Transverse colon (tissue), 4 donors: ENCODE data around the gene SNX30. TPM values are rescaled to one million over a fixed set of nuclear protein-coding genes. Genes with fewer than 3 reads are reported as not detected.

Source experiments
- DNase-seq: peaks from one replicate; pipeline ENCODE4 v3.0.0-alpha.2; 2019
- H3K27ac ChIP-seq, 4 donors: fragments of 200-600 bp; sonication (generic); 2 replicates each; pipeline ENCODE4 v1.5.1; 2016 to 2018; ENCODE audit warnings: inconsistent platforms in 4 of 4
- H3K27me3 ChIP-seq: fragments of 200-600 bp; sonication (generic); 2 replicates; pipeline ENCODE4 v1.5.1; 2017; ENCODE audit warnings: inconsistent platforms
- H3K36me3 ChIP-seq, 4 donors: fragments of 200-600 bp; sonication (generic); 2 replicates each; pipeline ENCODE4 v1.5.1; 2017 to 2019; ENCODE audit warnings: inconsistent platforms in 4 of 4
- H3K4me1 ChIP-seq, 4 donors: fragments of 200-600 bp; sonication (generic); 2 replicates each; pipeline ENCODE4 v1.5.1; 2017 to 2020; ENCODE audit warnings: inconsistent platforms in 4 of 4
- H3K4me3 ChIP-seq, 4 donors: fragments of 200-600 bp; sonication (generic); 1 replicate in 1 of 4; 2 replicates in 3 of 4; pipeline versions ENCODE4 v1.5.1 to v1.6.1; 2017 to 2019; ENCODE audit warnings: inconsistent platforms in 4 of 4
- H3K9me3 ChIP-seq, 2 donors: fragments of 200-600 bp; sonication (generic); 2 replicates each; pipeline ENCODE4 v1.5.1; 2017 to 2019; ENCODE audit warnings: inconsistent platforms in 2 of 2
- EP300 ChIP-seq: sonication (generic); formaldehyde crosslinking; IDR thresholded peaks from one replicate; pipeline ENCODE4 v1.6.1; 2017; ENCODE audit warnings: antibody characterized with exemption, low read depth
- POLR2A ChIP-seq: fragments of 450-650 bp; IDR thresholded peaks from one replicate; pipeline ENCODE4 v1.6.1; 2016; ENCODE audit warnings: antibody characterized with exemption, mild to moderate bottlenecking, moderate library complexity
- POLR2AphosphoS5 ChIP-seq, 3 donors: sonication (generic); formaldehyde crosslinking; IDR thresholded peaks; one replicate each; pipeline ENCODE4 v1.6.1; 2016; ENCODE audit warnings: antibody characterized with exemption in 3 of 3
- WGBS, 2 donors: methylation state at CpG; one replicate each; pipeline ENCODE4 v1.1.5; 2018; ENCODE audit warnings: low coverage in 1 of 2; 5-methylcytosine and 5-hydroxymethylcytosine counted together
- in situ Hi-C, 4 donors: fragments of 200-750 bp; cut with MboI; loops; one replicate each; pipeline versions ENCODE4 v1.15.0 to v1.15.1; 2017; ENCODE audit warnings: low sequenced_read_pairs in 3 of 4, low pct_ligation_motif_present in 1 of 4, low pct_unique_long_range_greater_than_20kb in 1 of 4
- intact Hi-C: fragments of 100-400 bp; cut with DNase I; formaldehyde crosslinking; loops from one replicate; pipeline ENCODE4 v1.15.1; 2023; ENCODE audit warnings: low total_unique reads
- total RNA-seq, 4 donors: library from RNA; depleted of rRNA; stranded (reverse); fragments of >200 nt; gene quantifications; one replicate each; pipeline ENCODE4 v1.1.0, GENCODE V29; 2016
- TF ChIP-seq, protein P1 (sequence below), 5 experiments: fragments of 200-600 bp in 3 of 5; fragments of 450-650 bp in 2 of 5; sonication (generic) in 3 of 5; IDR thresholded peaks; 1 replicate in 2 of 5; 2 replicates in 3 of 5; pipeline ENCODE4 v1.5.1; 2016 to 2017; ENCODE audit warnings: antibody characterized with exemption in 5 of 5, inconsistent platforms in 3 of 5, mild to moderate bottlenecking in 2 of 5, moderate library complexity in 1 of 5

Gene SNX30
- total RNA-seq, 4 donors from 2014 or later = 15.7 to 46.4 (median 45.7) TPM

DNA sequence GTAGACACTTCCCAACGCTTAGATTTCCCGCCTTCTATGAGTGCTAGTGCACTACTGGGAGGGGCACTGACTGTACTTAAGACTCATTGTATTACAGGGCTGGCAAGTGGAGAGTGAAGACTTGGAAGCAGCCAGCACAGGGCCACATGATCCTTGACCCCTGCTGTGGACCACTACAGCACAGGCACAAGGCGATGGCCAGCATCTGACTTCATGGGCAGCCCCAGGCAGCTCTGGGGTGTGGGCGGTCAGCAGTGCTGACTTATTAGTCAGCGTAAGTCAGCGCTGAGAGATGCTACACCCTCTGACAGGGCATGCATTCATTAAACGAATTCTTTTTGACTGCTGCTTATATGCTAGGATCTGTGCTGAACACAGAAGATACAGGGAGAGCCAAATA is 130.8 kb downstream of the SNX30 start:
- H3K4me1 ChIP-seq = no peaks in the 10 kb centered on the region
- no peaks in the 10 kb centered on the region for H3K27me3 ChIP-seq
- H3K36me3 ChIP-seq = peaks cover 0 to 12% (median 0%) of the 10 kb centered on the region in 4 donors
- no peak overlapping the region for H3K4me3 ChIP-seq
- 86 to 100% methylated on average over 1 to 7 of the region's 7 CpGs for WGBS, 2 donors
- no peak for DNase-seq
- no peak for TF ChIP-seq POLR2AphosphoS5 (IDR thresholded peaks at IDR 0.05)
- no peak for TF ChIP-seq POLR2A
- TF ChIP-seq, protein P1, sequence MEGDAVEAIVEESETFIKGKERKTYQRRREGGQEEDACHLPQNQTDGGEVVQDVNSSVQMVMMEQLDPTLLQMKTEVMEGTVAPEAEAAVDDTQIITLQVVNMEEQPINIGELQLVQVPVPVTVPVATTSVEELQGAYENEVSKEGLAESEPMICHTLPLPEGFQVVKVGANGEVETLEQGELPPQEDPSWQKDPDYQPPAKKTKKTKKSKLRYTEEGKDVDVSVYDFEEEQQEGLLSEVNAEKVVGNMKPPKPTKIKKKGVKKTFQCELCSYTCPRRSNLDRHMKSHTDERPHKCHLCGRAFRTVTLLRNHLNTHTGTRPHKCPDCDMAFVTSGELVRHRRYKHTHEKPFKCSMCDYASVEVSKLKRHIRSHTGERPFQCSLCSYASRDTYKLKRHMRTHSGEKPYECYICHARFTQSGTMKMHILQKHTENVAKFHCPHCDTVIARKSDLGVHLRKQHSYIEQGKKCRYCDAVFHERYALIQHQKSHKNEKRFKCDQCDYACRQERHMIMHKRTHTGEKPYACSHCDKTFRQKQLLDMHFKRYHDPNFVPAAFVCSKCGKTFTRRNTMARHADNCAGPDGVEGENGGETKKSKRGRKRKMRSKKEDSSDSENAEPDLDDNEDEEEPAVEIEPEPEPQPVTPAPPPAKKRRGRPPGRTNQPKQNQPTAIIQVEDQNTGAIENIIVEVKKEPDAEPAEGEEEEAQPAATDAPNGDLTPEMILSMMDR (IDR thresholded peaks at IDR 0.05) = no peak
- TF ChIP-seq EP300 = no peak
- intact Hi-C loops (no loop called here), in situ Hi-C loops (no loop called here)
- H3K27ac ChIP-seq = no peak overlapping the region
- no peaks in the 10 kb centered on the region for H3K9me3 ChIP-seq

DNA sequence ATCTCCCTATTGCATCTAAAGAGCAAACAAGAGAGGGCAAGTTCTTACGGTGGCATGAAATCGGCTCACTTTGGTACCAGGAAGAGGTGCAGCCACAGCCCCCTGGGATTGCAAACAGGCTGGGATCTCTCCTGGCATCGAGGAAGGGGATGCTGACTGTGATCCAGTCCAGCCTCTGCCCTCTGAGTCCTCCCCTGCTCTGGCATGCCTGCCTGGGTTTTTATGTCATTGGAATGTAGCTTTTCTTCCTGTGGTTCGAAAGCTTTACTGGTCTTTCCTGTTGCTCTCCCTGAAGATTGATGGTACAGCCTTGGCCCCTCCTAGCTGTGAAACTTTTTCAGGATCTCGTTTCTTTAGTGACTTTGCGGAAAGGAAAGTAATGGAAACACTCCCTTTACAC is 133.5 kb downstream of the SNX30 start:
- no peak for DNase-seq
- Histone ChIP-seq H3K4me3 (no peak overlapping the region), H3K36me3 (no peaks in the 10 kb centered on the region), H3K4me1 (no peaks in the 10 kb centered on the region), H3K27me3 (peaks cover 2% of the 10 kb centered on the region), H3K27ac (no peak overlapping the region), H3K9me3 (no peaks in the 10 kb centered on the region)
- no peak for TF ChIP-seq EP300
- TF ChIP-seq POLR2AphosphoS5 (IDR thresholded peaks at IDR 0.05) = no peak
- TF ChIP-seq, protein P1 (IDR thresholded peaks at IDR 0.05) = no peak
- no peak for TF ChIP-seq POLR2A
- intact Hi-C loops = no loop called here
- 66 to 73% methylated on average over 6 of the region's 6 CpGs for WGBS, 2 donors
- in situ Hi-C loops = no loop called here

DNA sequence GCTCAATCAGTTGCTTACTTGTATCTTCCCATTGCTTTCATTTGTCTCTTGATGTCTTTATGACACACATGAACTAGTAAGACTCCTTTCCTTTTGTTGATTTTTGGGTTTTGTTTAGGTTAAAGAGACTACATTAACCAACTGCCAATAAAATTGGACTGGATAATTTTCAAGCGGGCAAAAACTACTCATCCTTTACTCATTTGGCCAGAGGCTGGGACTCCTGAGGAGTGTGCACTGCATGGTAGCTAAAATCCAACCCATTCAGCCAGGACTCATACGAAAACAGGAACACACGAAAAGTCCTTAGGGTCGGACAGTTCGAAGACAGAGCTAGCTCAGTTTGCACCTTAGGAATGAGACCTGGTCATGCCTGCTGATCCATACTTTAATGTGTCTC is 134.2 kb downstream of the SNX30 start:
- no peaks in the 10 kb centered on the region for H3K9me3 ChIP-seq
- no peaks in the 10 kb centered on the region for H3K4me1 ChIP-seq
- no peak for TF ChIP-seq EP300
- no peak for TF ChIP-seq POLR2AphosphoS5 (IDR thresholded peaks at IDR 0.05)
- H3K27ac ChIP-seq = no peak overlapping the region
- no peak overlapping the region for H3K4me3 ChIP-seq
- intact Hi-C loops = no loop called here
- in situ Hi-C loops = no loop called here
- 87 to 95% methylated on average over 5 of the region's 5 CpGs for WGBS, 2 donors
- peaks cover 9% of the 10 kb centered on the region for H3K27me3 ChIP-seq
- H3K36me3 ChIP-seq = no peaks in the 10 kb centered on the region
- DNase-seq = no peak

DNA sequence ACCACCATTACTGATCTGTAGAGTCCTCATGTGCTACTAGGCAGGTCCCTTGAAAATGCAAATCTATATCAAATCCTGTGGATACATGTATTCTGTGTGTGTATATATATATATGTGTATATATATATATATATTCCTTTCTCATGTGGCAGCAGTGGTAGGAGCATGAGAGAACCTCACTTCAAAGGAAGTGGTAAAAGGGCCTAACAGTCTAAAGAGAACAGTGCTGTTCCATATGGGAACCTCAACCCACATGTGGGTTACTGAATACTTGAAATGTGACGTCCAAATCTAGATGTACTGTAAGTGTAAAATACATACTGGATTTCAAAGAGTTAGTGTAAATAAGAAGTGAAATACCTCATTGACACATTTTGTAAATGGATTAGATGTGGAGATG is 134.8 kb downstream of the SNX30 start:
- Histone ChIP-seq H3K4me3 (no peak overlapping the region), H3K27me3 (peaks cover 15% of the 10 kb centered on the region), H3K27ac (no peak overlapping the region), H3K9me3 (no peaks in the 10 kb centered on the region), H3K36me3 (no peaks in the 10 kb centered on the region), H3K4me1 (peaks cover 0 to 3% (median 1%) of the 10 kb centered on the region in 4 donors)
- TF ChIP-seq, protein P1 (IDR thresholded peaks at IDR 0.05) = no peak
- TF ChIP-seq POLR2A (no peak), POLR2AphosphoS5 (IDR thresholded peaks at IDR 0.05) (no peak), EP300 (no peak)
- in situ Hi-C loops (no loop called here), intact Hi-C loops (no loop called here)
- WGBS, 2 donors = 50 to 78% methylated on average over 1 of the region's 1 CpG
- DNase-seq = no peak

DNA sequence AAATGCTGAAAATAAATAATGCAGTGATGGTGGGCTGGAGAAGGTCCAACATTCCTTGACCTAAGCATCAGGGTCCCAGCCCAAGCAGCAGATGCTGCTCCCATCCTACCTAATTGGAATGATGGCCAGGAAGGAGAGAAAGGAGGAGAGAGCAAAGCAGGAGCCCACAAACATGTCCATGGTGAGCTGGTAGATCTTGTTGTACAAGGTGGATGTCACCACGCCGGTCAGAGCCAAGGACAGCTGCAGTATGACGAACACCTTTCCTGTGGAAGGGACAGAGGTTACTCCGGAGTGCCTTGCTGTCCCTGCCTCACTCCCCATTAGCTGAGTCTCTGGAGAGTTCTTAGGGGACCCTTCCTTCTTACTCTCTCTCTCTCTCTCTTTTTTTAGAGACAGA is 135.8 kb downstream of the SNX30 start:
- no peak for TF ChIP-seq POLR2AphosphoS5 (IDR thresholded peaks at IDR 0.05)
- TF ChIP-seq, protein P1 (IDR thresholded peaks at IDR 0.05) = no peak
- TF ChIP-seq POLR2A = no peak
- no peak for TF ChIP-seq EP300
- peaks cover 25% of the 10 kb centered on the region for H3K27me3 ChIP-seq
- in situ Hi-C loops (no loop called here), intact Hi-C loops (no loop called here)
- H3K4me1 ChIP-seq = peaks cover 0 to 10% (median 4%) of the 10 kb centered on the region in 4 donors
- no peaks in the 10 kb centered on the region for H3K36me3 ChIP-seq
- no peak overlapping the region for H3K4me3 ChIP-seq
- no peak overlapping the region for H3K27ac ChIP-seq
- no peaks in the 10 kb centered on the region for H3K9me3 ChIP-seq
- 99% methylated on average over 4 of the region's 4 CpGs; no CpG with 5 or more reads in 1 of the 2 donors for WGBS, 2 donors
- no peak for DNase-seq
